Duodenal mucosa (tissue), 2 donors: ENCODE measurements around the gene KLHL15.
A peak's percentile ranks its signal among the peaks of the same experiment; 100 is the strongest.
"Not testable (repeated sequence)": the region's sequence is repeated elsewhere in the genome, so short reads cannot be mapped to it uniquely, and the experiment has no call there.

Experiments used
- H3K27ac ChIP-seq: one replicate; pipeline ENCODE4 v1.7.0; 2013; ENCODE audit warnings: low read depth, low read length
- H3K27me3 ChIP-seq, 2 donors: one replicate each; pipeline ENCODE4 v1.7.0; 2013; ENCODE audit warnings: low read length in 2 of 2, control low read depth in 1 of 2; ENCODE audit not compliant: insufficient read depth in 2 of 2, control insufficient read depth in 1 of 2
- H3K36me3 ChIP-seq, 2 donors: one replicate each; pipeline ENCODE4 v1.7.0; 2013; ENCODE audit warnings: low read length in 2 of 2, control low read depth in 1 of 2; ENCODE audit not compliant: insufficient read depth in 2 of 2, control insufficient read depth in 1 of 2
- H3K4me1 ChIP-seq, 2 donors: one replicate each; pipeline ENCODE4 v1.7.0; 2013; ENCODE audit warnings: low read length in 2 of 2, control low read depth in 1 of 2; ENCODE audit not compliant: insufficient read depth in 2 of 2, control insufficient read depth in 1 of 2
- H3K4me3 ChIP-seq, 2 donors: one replicate each; pipeline ENCODE4 v1.7.0; 2013; ENCODE audit warnings: low read length in 2 of 2, low read depth in 1 of 2
- H3K9ac ChIP-seq, 2 donors: one replicate each; pipeline ENCODE4 v1.7.0; 2013; ENCODE audit warnings: low read length in 2 of 2, low read depth in 1 of 2
- H3K9me3 ChIP-seq, 2 donors: one replicate each; pipeline ENCODE4 v1.7.0; 2013; ENCODE audit warnings: low read length in 2 of 2, control low read depth in 1 of 2; ENCODE audit not compliant: control insufficient read depth in 1 of 2

The KLHL15 gene, protein sequence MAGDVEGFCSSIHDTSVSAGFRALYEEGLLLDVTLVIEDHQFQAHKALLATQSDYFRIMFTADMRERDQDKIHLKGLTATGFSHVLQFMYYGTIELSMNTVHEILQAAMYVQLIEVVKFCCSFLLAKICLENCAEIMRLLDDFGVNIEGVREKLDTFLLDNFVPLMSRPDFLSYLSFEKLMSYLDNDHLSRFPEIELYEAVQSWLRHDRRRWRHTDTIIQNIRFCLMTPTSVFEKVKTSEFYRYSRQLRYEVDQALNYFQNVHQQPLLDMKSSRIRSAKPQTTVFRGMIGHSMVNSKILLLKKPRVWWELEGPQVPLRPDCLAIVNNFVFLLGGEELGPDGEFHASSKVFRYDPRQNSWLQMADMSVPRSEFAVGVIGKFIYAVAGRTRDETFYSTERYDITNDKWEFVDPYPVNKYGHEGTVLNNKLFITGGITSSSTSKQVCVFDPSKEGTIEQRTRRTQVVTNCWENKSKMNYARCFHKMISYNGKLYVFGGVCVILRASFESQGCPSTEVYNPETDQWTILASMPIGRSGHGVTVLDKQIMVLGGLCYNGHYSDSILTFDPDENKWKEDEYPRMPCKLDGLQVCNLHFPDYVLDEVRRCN

DNA sequence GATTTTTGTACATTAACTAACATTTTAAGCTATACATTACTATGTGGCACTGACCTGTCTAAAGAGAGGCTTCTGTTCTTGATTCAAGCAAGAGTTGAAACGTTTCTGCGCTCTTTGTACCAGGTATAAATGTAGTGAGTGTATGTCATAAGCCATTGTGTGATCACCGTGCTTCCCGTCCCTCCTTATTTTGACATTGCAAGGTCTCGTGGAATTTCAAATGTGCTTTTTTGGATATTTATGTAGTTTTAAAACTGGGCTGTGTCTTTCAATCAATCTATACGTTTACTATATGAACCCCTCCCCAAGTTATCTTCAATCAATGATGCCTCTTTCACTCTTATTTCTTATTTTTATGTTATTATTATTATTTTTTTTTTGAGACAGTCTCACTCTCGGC lies at the start of gene KLHL15:
KLHL15 (minus strand) TSS at position 101 of the 400 bp plus-strand sequence. CDS start 20,493 bp downstream, outside the sequence.
- H3K4me3 ChIP-seq = peak within 1 kb of the TSS; percentile 82 to 85
- no peaks in the 10 kb centered on the region for H3K27me3 ChIP-seq
- no peaks in the 10 kb centered on the region for H3K9me3 ChIP-seq
- no peaks in the 10 kb centered on the region for H3K36me3 ChIP-seq
- H3K27ac ChIP-seq = peak within 1 kb of the TSS; percentile 94
- no peaks in the 10 kb centered on the region for H3K4me1 ChIP-seq
- H3K9ac ChIP-seq = peak within 1 kb of the TSS; percentile 85 to 87

- Histone ChIP-seq H3K9ac (no peak overlapping the region), H3K27ac (no peak overlapping the region), H3K27me3 (no peaks in the 10 kb centered on the region), H3K4me1 (no peaks in the 10 kb centered on the region), H3K9me3 (no peaks in the 10 kb centered on the region), H3K36me3 (peaks cover 0 to 37% of the 10 kb centered on the region in 2 donors), H3K4me3 (no peak overlapping the region)
Measured at GRCh38 chrX:24069877-24070276, 42.9 kb upstream of the KLHL15 start.

DNA sequence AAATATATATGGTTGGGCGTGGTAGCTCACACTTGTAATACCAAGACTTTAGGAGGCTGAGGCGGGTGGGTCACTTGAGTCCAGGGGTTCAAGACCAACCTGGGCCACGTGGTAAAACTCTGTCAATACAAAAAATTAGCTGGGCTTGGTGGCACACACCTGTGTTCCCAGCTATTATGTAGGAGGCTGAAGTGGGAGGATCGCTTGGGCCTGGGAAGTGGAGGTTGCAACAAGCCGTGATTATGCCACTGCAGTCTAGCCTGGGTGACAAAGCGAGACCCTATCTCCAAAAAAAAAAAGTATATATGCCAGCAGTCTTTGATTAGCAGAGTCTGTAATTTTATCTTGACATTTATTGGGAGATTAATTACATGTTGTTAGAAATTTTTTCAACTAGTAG lies 36.5 kb upstream of the KLHL15 start:
- Histone ChIP-seq H3K9ac (no peak overlapping the region), H3K9me3 (no peaks in the 10 kb centered on the region), H3K27me3 (no peaks in the 10 kb centered on the region), H3K4me1 (no peaks in the 10 kb centered on the region), H3K4me3 (no peak overlapping the region), H3K27ac (no peak overlapping the region), H3K36me3 (peaks cover 0 to 41% of the 10 kb centered on the region in 2 donors)

DNA sequence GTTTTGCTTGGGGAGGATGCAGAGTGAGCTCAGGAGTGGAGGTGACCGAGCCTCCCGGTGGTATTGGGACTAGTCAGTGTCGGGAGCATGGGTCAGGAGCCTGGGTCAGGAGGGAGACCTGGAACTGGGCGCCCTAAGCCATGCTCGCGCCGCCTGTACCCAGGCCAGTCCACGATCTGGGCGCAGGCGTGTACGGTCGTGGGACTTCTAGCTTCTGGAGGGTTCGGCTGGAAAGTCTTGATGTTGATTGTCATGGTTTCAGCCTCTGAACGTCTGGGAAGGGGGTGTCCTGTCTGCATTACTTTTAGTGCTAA lies 28.0 kb upstream of the KLHL15 start:
- H3K4me1 ChIP-seq = no peaks in the 10 kb centered on the region
- H3K27me3 ChIP-seq = no peaks in the 10 kb centered on the region
- H3K27ac ChIP-seq = peak overlapping the region; percentile 85
- H3K9ac ChIP-seq = peak overlapping the region in 1 of 2 donors; percentile 91
- peak overlapping the region in 1 of 2 donors; percentile 93 for H3K4me3 ChIP-seq
- H3K9me3 ChIP-seq = no peaks in the 10 kb centered on the region
- peaks cover 6 to 11% of the 10 kb centered on the region in 2 donors for H3K36me3 ChIP-seq

DNA sequence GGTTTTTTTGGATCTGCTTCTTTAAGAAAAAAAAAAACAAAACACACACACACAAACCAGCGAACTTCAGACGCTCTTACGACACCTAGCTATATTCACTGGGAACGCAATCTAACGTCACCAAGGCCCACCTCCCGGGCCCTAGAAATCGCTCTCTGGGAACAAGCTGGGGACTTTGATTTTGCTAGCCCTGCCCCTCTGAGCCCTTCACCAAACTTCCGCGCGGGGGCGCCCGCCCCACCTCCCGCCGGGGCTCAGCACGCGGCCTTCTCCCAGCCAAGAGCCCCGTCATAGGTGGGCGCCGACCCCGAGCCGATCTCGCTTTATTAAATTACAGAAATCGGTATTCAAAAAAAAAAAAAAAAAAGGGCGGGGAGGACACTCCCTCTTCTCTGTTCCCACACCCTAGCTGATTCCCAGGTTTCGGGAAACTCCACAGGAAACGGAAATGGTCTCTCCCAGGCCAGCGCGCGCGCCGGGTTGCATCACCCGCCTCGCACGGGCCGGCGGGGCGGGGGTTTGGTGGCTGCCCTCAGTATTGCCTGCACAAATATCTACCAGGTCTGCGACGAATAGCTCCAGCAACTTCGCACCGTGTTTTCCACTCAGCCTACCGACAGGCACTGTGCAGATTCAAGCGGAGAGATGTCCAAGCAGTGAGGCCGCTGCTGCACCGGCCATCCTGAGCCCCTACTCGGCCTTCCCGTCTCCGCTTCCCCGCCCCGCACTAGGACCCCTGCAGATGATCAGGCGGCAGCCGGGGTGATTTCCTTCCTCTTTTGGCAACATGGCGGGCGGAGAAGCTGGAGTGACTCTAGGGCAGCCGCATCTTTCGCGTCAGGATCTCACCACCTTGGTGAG lies 27.4 kb upstream of the KLHL15 start, which contains the start of gene EIF2S3:
EIF2S3 (plus strand) TSS at position 775 of the 861 bp plus-strand sequence; CDS start at position 788, 13 bp downstream.
- H3K4me3 ChIP-seq = peak within 1 kb of the TSS in 1 of 2 donors; percentile 93
- H3K27ac ChIP-seq = peak within 1 kb of the TSS; percentile 85

DNA sequence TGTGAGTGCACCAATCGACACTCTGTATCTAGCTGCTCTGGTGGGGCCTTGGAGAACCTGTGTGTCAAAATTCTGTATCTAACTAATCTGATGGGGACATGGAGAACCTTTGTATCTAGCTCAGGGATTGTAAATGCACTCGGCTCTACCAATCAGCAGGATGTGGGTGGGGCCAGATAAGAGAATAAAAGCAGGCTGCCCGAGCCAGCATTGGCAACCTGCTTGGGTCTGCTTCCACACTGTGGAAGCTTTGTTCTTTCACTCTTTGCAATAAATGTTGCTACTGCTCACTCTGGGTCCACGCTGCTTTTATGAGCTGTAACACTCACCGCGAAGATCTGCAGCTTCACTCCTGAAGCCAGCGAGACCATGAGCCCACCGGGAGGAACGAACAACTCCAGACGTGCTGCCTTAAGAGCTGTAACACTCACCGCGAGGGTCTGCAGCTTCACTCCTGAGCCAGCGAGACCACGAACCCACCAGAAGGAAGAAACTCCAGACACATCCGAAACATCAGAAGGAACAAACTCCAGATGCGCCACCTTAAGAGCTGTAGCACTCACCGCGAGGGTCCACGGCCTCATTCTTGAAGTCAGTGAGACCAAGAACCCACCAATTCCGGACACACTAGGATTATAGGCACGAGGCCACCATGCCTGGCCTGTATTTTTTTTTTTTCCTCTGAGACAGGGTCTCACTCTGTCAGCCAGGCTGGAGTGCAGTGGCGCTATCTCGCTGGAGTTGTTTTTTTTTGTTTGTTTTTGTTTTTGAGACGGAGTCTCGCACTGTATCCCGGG lies 23.7 kb upstream of the KLHL15 start:
- not testable (repeated sequence) for H3K36me3 ChIP-seq, H3K4me1 ChIP-seq, H3K9ac ChIP-seq, H3K27ac ChIP-seq, H3K27me3 ChIP-seq, H3K4me3 ChIP-seq, H3K9me3 ChIP-seq

More for the DNA sequence above, 27.4 kb upstream of the KLHL15 start, which contains the start of gene EIF2S3:
- Histone ChIP-seq H3K36me3 (peaks cover 5 to 6% of the 10 kb centered on the region in 2 donors), H3K4me1 (no peaks in the 10 kb centered on the region), H3K9me3 (no peaks in the 10 kb centered on the region), H3K9ac (peak within 1 kb of the TSS in 1 of 2 donors; percentile 91), H3K27me3 (no peaks in the 10 kb centered on the region)

- not testable (repeated sequence) for H3K27me3 ChIP-seq, H3K4me1 ChIP-seq, H3K36me3 ChIP-seq, H3K9ac ChIP-seq, H3K4me3 ChIP-seq, H3K27ac ChIP-seq, H3K9me3 ChIP-seq
Measured at GRCh38 chrX:24049643-24050042, 22.7 kb upstream of the KLHL15 start.

DNA sequence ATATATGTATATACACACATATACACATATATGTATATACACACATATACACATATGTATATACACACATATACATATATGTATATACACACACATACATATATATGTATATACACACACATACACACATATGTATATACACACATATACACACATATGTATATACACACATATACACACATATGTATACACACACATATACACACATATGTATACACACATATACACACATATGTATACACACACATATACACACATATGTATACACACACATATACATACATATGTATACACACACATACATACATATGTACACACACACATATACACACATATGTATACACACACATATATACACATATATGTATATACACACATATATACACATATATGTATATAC lies 19.1 kb upstream of the KLHL15 start:
- H3K4me1 ChIP-seq, H3K27ac ChIP-seq, H3K9ac ChIP-seq, H3K4me3 ChIP-seq, H3K9me3 ChIP-seq, H3K27me3 ChIP-seq, H3K36me3 ChIP-seq: not testable (repeated sequence)

- Histone ChIP-seq H3K27me3 (no peaks in the 10 kb centered on the region), H3K4me3 (no peak overlapping the region), H3K9me3 (no peaks in the 10 kb centered on the region), H3K36me3 (no peaks in the 10 kb centered on the region), H3K4me1 (no peaks in the 10 kb centered on the region), H3K9ac (no peak overlapping the region), H3K27ac (no peak overlapping the region)
Measured at GRCh38 chrX:24037729-24038128, 10.7 kb upstream of the KLHL15 start.
